GM12872 (cell line): ENCODE data around the gene GPR180.

Source experiments
- TF ChIP-seq, protein P1 (sequence below): IDR thresholded peaks from 3 replicates; pipeline ENCODE4 v1.5.1; 2011; ENCODE audit warnings: low read depth, mild to moderate bottlenecking, low read length, moderate library complexity; ENCODE audit not compliant: insufficient read depth

The GPR180 gene

DNA sequence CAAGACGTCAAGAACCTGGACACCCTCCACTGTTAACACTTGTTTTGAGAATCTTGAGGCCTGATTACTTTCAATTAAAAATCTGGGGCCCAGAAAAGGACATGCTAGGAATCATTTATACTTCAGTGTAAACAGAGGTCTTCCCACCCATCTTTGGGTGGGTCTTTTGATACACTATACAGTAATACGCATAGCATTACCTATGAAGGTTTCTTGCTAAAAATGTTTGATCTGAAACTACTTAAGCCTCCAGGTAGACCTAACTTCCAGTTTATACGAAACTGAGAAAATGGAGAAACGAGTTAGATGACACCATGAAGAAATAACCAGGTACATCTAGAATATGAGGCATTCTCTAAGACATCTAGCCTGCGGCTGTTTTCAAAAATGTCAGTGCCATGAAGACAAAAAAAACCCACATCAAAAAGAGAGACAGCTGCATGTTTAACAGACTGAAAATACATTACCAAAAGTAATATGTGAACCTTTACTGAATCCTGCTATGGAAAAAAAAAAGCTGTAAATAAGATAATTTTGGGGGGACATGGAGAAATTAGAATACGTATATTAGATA is 42.3 kb upstream of the GPR180 start:
- TF ChIP-seq, protein P1, sequence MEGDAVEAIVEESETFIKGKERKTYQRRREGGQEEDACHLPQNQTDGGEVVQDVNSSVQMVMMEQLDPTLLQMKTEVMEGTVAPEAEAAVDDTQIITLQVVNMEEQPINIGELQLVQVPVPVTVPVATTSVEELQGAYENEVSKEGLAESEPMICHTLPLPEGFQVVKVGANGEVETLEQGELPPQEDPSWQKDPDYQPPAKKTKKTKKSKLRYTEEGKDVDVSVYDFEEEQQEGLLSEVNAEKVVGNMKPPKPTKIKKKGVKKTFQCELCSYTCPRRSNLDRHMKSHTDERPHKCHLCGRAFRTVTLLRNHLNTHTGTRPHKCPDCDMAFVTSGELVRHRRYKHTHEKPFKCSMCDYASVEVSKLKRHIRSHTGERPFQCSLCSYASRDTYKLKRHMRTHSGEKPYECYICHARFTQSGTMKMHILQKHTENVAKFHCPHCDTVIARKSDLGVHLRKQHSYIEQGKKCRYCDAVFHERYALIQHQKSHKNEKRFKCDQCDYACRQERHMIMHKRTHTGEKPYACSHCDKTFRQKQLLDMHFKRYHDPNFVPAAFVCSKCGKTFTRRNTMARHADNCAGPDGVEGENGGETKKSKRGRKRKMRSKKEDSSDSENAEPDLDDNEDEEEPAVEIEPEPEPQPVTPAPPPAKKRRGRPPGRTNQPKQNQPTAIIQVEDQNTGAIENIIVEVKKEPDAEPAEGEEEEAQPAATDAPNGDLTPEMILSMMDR: no peak

DNA sequence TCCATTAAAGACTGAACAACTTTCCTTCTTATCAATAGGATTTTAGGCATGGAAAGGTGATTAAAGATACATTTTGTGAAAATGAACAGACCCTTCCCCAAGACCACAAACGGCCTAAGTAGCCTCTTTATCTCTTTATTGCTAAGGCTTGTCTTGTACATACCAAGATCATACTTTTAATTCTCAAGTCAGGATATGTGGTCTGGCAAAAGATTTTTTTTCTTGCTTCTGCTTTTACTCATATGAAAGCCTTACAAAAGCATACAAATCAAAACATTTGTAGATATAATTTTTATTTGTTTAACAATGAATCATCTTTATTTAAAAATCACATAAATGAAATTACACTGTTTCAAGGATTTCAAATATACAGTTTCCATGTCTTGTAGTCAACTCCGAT is 41.5 kb upstream of the GPR180 start:
- TF ChIP-seq, protein P1: no peak

DNA sequence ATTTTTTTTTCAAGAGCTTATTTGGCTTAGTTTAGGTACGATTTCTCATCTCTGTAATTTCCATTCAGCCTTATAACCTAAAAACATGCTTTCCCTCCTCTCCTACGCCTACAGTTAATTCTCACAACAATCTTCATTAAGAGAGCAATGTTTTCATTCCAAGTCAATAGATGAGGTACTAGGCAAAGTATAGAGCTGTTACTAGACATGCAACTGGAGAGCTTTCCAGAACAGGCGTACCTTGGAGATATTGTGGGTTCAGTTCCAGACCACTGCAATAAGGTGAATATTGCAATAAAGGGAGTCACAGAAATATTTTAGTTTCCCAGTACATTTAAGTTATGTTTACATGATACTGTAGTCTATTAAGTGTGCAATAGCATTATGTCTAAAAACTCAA is 40.5 kb upstream of the GPR180 start:
- TF ChIP-seq, protein P1: no peak

DNA sequence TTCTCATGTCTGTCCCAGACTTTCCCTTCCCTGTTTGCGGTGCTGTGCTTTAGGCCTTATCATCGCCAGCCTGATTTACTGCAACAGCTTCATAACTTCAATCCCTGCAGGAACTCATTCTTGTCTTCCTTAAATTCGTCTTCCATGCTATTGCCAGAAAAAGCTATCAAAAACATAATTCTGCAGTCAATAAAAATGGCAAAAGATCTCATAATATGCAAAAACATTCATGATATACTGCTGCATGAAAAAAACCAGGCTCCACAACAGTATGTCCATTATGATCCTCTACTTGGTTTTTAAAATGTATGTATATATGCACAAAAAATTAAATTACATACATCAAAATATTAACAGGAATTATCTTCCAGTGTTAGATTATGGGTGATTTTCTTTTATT is 34.1 kb upstream of the GPR180 start:
- TF ChIP-seq, protein P1: no peak

DNA sequence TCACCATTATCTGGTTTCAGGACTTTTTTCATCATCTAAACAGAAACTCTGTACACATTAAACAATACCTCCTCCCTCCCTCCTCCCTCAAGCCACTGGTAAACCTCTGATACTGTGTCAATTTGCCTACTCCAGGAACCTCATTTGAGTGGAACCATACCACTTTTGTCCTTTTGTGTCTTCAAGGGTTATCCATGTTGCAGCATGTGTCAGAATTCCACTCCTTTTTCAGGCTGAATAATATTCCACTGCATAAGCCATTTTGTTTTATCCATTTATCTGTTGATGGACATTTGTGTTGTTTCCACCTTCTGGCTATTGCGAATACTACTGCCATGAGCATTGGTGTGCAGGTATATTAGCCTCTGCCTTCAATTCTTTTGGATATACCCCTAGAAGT is 33.2 kb upstream of the GPR180 start:
- TF ChIP-seq, protein P1: no peak

DNA sequence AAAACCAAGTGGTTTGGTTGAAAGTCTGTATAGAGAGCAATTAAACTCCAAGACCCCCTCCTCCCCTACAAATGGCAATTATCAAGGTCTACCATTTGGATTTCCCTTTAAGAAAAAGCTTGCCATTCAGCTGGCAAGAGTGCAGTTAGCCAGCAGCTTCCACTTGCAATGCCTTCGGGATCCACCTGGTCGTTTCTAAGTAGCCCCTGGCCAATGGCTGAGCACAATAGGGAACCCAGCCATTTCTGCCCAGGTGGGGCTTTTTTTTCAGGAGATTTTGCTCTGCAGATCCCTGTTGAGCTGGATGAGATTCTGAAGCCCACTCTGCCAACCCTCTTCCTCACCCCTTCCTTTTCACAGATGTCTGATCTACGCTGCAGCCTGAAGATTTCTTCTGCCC is 32.0 kb upstream of the GPR180 start:
- TF ChIP-seq, protein P1: no peak

DNA sequence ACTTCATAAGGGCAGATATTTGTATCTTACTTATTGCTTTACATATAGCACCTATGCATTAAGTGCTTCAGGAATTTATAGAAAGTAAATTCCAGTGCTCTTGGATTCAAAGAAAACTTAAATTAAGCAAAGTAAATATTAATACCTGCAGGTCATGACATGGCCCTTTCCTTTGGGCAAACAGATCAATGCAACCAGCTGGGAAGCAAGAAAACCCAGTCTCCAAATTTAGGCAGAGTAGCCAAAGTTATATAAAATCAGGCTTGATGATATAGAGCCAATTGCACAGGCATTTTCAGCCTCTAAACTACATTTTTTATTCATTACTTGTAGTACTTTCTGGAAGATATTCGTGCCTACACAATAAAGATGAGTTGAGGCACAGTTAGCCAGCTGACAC is 22.6 kb upstream of the GPR180 start:
- TF ChIP-seq, protein P1: no peak
